ENCODE data around the gene IQSEC1.

DNA sequence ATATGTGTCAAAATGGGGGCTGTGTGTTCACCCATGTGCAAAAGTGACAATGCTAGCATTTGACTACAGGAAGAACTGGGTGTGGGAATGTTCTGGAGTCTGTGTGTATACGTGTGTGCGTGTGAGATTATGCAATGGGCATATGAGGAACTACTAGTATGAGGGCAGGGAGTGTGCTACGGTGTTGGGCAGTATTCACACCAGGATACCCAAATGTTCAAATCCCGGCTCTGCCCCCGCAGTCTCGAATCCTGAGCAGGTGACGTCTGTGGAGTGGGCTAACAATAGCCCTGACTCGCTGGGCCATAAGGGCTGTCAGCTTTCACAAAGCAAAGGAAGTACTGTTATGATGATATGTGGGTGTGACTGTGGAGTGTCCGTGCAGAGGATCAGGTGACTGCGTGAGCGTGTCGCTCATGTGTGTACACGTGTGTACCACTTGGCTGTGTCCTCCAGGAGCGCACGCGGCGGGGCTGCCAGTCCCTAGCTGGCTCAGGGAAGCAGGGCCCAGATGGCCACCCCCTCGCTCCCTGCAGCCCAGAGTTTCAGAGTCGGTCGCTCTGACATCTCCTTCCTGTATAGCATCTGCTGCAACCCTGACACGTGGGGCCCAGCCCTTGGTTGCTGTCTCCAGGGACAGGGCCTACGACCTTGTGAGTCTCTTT lies 27.2 kb downstream of the IQSEC1 start:
- no peak for TF ChIP-seq POLR2A (IDR thresholded peaks at IDR 0.05)
- TF ChIP-seq, protein P1, sequence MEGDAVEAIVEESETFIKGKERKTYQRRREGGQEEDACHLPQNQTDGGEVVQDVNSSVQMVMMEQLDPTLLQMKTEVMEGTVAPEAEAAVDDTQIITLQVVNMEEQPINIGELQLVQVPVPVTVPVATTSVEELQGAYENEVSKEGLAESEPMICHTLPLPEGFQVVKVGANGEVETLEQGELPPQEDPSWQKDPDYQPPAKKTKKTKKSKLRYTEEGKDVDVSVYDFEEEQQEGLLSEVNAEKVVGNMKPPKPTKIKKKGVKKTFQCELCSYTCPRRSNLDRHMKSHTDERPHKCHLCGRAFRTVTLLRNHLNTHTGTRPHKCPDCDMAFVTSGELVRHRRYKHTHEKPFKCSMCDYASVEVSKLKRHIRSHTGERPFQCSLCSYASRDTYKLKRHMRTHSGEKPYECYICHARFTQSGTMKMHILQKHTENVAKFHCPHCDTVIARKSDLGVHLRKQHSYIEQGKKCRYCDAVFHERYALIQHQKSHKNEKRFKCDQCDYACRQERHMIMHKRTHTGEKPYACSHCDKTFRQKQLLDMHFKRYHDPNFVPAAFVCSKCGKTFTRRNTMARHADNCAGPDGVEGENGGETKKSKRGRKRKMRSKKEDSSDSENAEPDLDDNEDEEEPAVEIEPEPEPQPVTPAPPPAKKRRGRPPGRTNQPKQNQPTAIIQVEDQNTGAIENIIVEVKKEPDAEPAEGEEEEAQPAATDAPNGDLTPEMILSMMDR (IDR thresholded peaks at IDR 0.05) = no peak
- no peak for TF ChIP-seq POLR2AphosphoS5 (IDR thresholded peaks at IDR 0.05)

Data from breast epithelium (tissue), 3 donors.